CD4-positive, CD25-positive, alpha-beta regulatory T cell (primary cell): ENCODE measurements around the gene RPL10A. TPM values are rescaled to one million over a fixed set of nuclear protein-coding genes. Genes with fewer than 3 reads are reported as not detected.

ENCODE experiments used
- ATAC-seq, 2 donors: fragments of 150-1000 bp; cut with Tn5 transposase; one replicate each; pipeline ENCODE4 v1.10.0; 2021; ENCODE audit warnings: low read depth in 2 of 2, moderate number of reproducible peaks in 2 of 2, moderate library complexity in 1 of 2
- DNase-seq, 3 donors: peaks; one replicate each; pipeline versions ENCODE4 v3.0.0 to v3.0.0-alpha.2; 2012 to 2022; ENCODE audit warnings: mixed read lengths in 1 of 3
- H3K27ac ChIP-seq: one replicate; pipeline ENCODE4 v1.7.0; 2013; ENCODE audit warnings: mild to moderate bottlenecking, low read length; ENCODE audit not compliant: insufficient read depth, poor library complexity, severe bottlenecking
- H3K27me3 ChIP-seq: one replicate; pipeline ENCODE4 v1.7.0; 2013; ENCODE audit warnings: low read length; ENCODE audit not compliant: control insufficient read depth, insufficient read depth
- H3K36me3 ChIP-seq: one replicate; pipeline ENCODE4 v1.7.0; 2013; ENCODE audit warnings: mild to moderate bottlenecking, low read length, moderate library complexity; ENCODE audit not compliant: control insufficient read depth, insufficient read depth
- H3K4me1 ChIP-seq: 2 replicates; pipeline ENCODE4 v1.7.0; 2013; ENCODE audit warnings: mild to moderate bottlenecking, low read length; ENCODE audit not compliant: insufficient read depth, control insufficient read depth, poor library complexity, severe bottlenecking
- H3K4me3 ChIP-seq: one replicate; pipeline ENCODE4 v1.7.0; 2013; ENCODE audit warnings: low read depth, mild to moderate bottlenecking, low read length, moderate library complexity
- H3K9me3 ChIP-seq, 2 experiments: 1 replicate in 1 of 2; 2 replicates in 1 of 2; pipeline ENCODE4 v1.7.0; 2013; ENCODE audit warnings: low read length in 2 of 2, mild to moderate bottlenecking in 1 of 2, moderate library complexity in 1 of 2; ENCODE audit not compliant: control insufficient read depth in 2 of 2
- H3K27ac Mint-ChIP-seq, 3 donors: one replicate each; pipeline ENCODE4 v1.8.0; 2020 to 2022; ENCODE audit warnings: mild to moderate bottlenecking in 3 of 3, mixed read lengths in 3 of 3, moderate library complexity in 2 of 3
- H3K27me3 Mint-ChIP-seq: one replicate; pipeline ENCODE4 v1.8.0; 2022; ENCODE audit warnings: mild to moderate bottlenecking, mixed read lengths
- H3K36me3 Mint-ChIP-seq: one replicate; pipeline ENCODE4 v1.8.0; 2020; ENCODE audit warnings: mixed read lengths
- H3K4me1 Mint-ChIP-seq, 4 donors: one replicate each; pipeline ENCODE4 v1.8.0; 2020 to 2022; ENCODE audit warnings: mixed read lengths in 4 of 4, mild to moderate bottlenecking in 1 of 4
- H3K4me3 Mint-ChIP-seq, 4 donors: one replicate each; pipeline ENCODE4 v1.8.0; 2020 to 2022; ENCODE audit warnings: mild to moderate bottlenecking in 4 of 4, mixed read lengths in 4 of 4, moderate library complexity in 3 of 4
- H3K9me3 Mint-ChIP-seq, 7 donors: one replicate each; pipeline ENCODE4 v1.8.0; 2020 to 2022; ENCODE audit warnings: mixed read lengths in 7 of 7, mild to moderate bottlenecking in 3 of 7, moderate library complexity in 2 of 7
- polyA plus RNA-seq, 4 donors: library from polyadenylated mRNA; unstranded; fragments of 300-500 nt; fragmentation: Illumina TruSeq; gene quantifications; one replicate each; pipeline ENCODE4 v1.2.3, GENCODE V29; 2021
- total RNA-seq: library from RNA; stranded (reverse); gene quantifications from one replicate; pipeline ENCODE4 v1.2.3, GENCODE V29; 2022

The RPL10A gene
- total and polyA plus RNA-seq, 5 donors from 2014 or later = 848 to 1,343 (median 1,161) TPM

- Histone ChIP-seq H3K4me1 (no peaks in the 10 kb centered on the region), H3K27me3 (no peaks in the 10 kb centered on the region), H3K27ac (no peak overlapping the region), H3K9me3 (no peaks in the 10 kb centered on the region), H3K36me3 (no peaks in the 10 kb centered on the region), H3K4me3 (no peak overlapping the region)
- Mint-ChIP-seq H3K27ac (no peak overlapping the region), H3K27me3 (peaks cover 12% of the 10 kb centered on the region), H3K36me3 (no peaks in the 10 kb centered on the region), H3K4me3 (no peak overlapping the region), H3K9me3 (no peaks in the 10 kb centered on the region), H3K4me1 (peaks cover 0 to 3% (median 0%) of the 10 kb centered on the region in 4 donors)
- ATAC-seq = no peak
- DNase-seq = no peak
Measured at GRCh38 chr6:35486005-35486925, 18.1 kb downstream of the RPL10A start.

- peaks cover 4% of the 10 kb centered on the region for H3K27me3 Mint-ChIP-seq
- Histone ChIP-seq H3K4me3 (no peak overlapping the region), H3K4me1 (no peaks in the 10 kb centered on the region), H3K9me3 (no peaks in the 10 kb centered on the region), H3K36me3 (no peaks in the 10 kb centered on the region), H3K27ac (no peak overlapping the region), H3K27me3 (no peaks in the 10 kb centered on the region)
- H3K9me3 Mint-ChIP-seq = no peaks in the 10 kb centered on the region
- H3K4me1 Mint-ChIP-seq = peaks cover 0 to 3% (median 0%) of the 10 kb centered on the region in 4 donors
- H3K4me3 Mint-ChIP-seq = no peak overlapping the region
- H3K36me3 Mint-ChIP-seq = no peaks in the 10 kb centered on the region
- DNase-seq = no peak
- peak overlapping the region in 1 of 3 donors; percentile 12 for H3K27ac Mint-ChIP-seq
- ATAC-seq = no peak
Measured at GRCh38 chr6:35487658-35488516, 19.7 kb downstream of the RPL10A start.

GRCh38 chr6:35488517-35488862, 20.3 kb downstream of the RPL10A start:
- Mint-ChIP-seq H3K27ac (no peak overlapping the region), H3K9me3 (no peaks in the 10 kb centered on the region), H3K27me3 (peaks cover 1% of the 10 kb centered on the region), H3K4me3 (no peak overlapping the region), H3K36me3 (no peaks in the 10 kb centered on the region), H3K4me1 (peaks cover 0 to 8% (median 0%) of the 10 kb centered on the region in 4 donors)
- Histone ChIP-seq H3K27ac (no peak overlapping the region), H3K4me3 (no peak overlapping the region), H3K27me3 (peaks cover 2% of the 10 kb centered on the region), H3K4me1 (no peaks in the 10 kb centered on the region), H3K36me3 (no peaks in the 10 kb centered on the region), H3K9me3 (no peaks in the 10 kb centered on the region)
- DNase-seq (no peak), ATAC-seq (no peak)

- Mint-ChIP-seq H3K4me3 (no peak overlapping the region), H3K27me3 (peaks cover 2% of the 10 kb centered on the region), H3K27ac (no peak overlapping the region), H3K9me3 (no peaks in the 10 kb centered on the region), H3K4me1 (peaks cover 0 to 11% (median under 1%) of the 10 kb centered on the region in 4 donors), H3K36me3 (no peaks in the 10 kb centered on the region)
- Histone ChIP-seq H3K4me3 (no peak overlapping the region), H3K36me3 (no peaks in the 10 kb centered on the region), H3K27ac (no peak overlapping the region), H3K9me3 (no peaks in the 10 kb centered on the region), H3K27me3 (peaks cover 2% of the 10 kb centered on the region), H3K4me1 (no peaks in the 10 kb centered on the region)
- no peak for DNase-seq
- no peak for ATAC-seq
Measured at GRCh38 chr6:35489066-35489465, 20.9 kb downstream of the RPL10A start.

- no peak overlapping the region for H3K27ac Mint-ChIP-seq
- peaks cover 0 to 13% (median 1%) of the 10 kb centered on the region in 4 donors for H3K4me1 Mint-ChIP-seq
Measured at GRCh38 chr6:35489995-35490791, 22.0 kb downstream of the RPL10A start.

GRCh38 chr6:35490821-35491557, 22.8 kb downstream of the RPL10A start:
- no peak overlapping the region for H3K4me3 Mint-ChIP-seq
- H3K27ac Mint-ChIP-seq = no peak overlapping the region
- Histone ChIP-seq H3K27me3 (peaks cover 2% of the 10 kb centered on the region), H3K27ac (no peak overlapping the region), H3K4me1 (no peaks in the 10 kb centered on the region), H3K4me3 (no peak overlapping the region), H3K9me3 (no peaks in the 10 kb centered on the region), H3K36me3 (no peaks in the 10 kb centered on the region)
- no peaks in the 10 kb centered on the region for H3K36me3 Mint-ChIP-seq
- ATAC-seq (no peak), DNase-seq (no peak)
- peaks cover 0 to 19% (median 1%) of the 10 kb centered on the region in 4 donors for H3K4me1 Mint-ChIP-seq
- H3K9me3 Mint-ChIP-seq = no peaks in the 10 kb centered on the region
- peaks cover 10% of the 10 kb centered on the region for H3K27me3 Mint-ChIP-seq

More at GRCh38 chr6:35489995-35490791, 22.0 kb downstream of the RPL10A start:
- Histone ChIP-seq H3K9me3 (no peaks in the 10 kb centered on the region), H3K27me3 (peaks cover 2% of the 10 kb centered on the region), H3K36me3 (no peaks in the 10 kb centered on the region), H3K27ac (no peak overlapping the region), H3K4me1 (no peaks in the 10 kb centered on the region), H3K4me3 (no peak overlapping the region)
- DNase-seq (no peak), ATAC-seq (no peak)
- no peak overlapping the region for H3K4me3 Mint-ChIP-seq
- H3K27me3 Mint-ChIP-seq = peaks cover 4% of the 10 kb centered on the region
- H3K36me3 Mint-ChIP-seq = no peaks in the 10 kb centered on the region
- H3K9me3 Mint-ChIP-seq = no peaks in the 10 kb centered on the region
